Posterior cingulate gyrus (tissue), 11 donors: ENCODE data around the gene DPM3.

Experiments used
- DNase-seq, 10 donors: peaks; one replicate each; pipeline versions ENCODE4 v3.0.0 to v3.0.0-alpha.2; 2020 to 2021; ENCODE audit warnings: mixed read lengths in 3 of 10
- intact Hi-C: fragments of 100-400 bp; cut with DNase I; formaldehyde crosslinking; loops from one replicate; pipeline ENCODE4 v1.15.1; 2023

Gene DPM3

DNA sequence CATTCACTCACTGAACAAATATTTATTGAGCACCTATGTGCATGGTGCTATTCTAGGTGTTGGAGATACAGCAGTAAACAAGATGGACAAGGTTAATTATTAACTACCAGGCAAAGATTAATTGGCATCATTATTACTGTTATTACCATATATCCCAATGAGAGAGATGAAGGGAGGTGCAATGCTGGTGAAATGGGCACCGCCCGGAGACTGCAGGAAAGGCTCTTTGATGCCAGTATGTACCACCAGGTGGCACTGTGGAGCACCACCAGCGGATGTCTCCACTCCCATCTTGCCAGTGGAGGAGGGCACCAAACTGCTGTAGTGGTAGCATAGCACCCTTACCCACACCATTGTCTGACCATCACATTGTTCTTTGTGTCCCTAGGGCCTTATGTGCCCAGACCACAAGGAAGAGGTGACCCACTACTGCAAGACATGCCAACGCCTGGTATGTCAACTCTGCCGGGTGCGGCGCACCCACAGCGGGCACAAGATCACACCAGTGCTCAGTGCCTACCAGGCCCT, 36.3 kb upstream of the DPM3 start:
- DNase-seq: peak; percentile 75 to 98 (median 90)
- intact Hi-C loops: no loop called here

DNA sequence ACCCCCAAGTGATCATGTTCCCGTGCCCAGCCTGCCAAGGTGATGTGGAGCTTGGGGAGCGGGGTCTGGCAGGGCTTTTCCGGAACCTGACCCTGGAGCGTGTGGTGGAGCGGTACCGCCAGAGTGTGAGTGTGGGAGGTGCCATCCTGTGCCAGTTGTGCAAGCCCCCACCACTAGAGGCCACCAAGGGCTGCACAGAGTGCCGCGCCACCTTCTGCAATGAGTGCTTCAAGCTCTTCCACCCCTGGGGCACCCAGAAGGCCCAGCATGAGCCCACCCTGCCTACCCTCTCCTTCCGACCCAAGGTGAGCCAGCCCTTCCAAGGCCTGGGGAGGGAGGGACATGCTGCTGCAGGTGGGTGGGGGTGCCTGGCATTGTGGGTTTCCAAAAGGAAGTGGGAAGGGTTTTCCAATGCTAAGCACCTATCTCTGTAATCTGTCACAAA, 35.6 kb upstream of the DPM3 start:
- DNase-seq: peak in 3 of 10 donors; percentile 78 to 85 (median 78)
- intact Hi-C loops: no loop called here

DNA sequence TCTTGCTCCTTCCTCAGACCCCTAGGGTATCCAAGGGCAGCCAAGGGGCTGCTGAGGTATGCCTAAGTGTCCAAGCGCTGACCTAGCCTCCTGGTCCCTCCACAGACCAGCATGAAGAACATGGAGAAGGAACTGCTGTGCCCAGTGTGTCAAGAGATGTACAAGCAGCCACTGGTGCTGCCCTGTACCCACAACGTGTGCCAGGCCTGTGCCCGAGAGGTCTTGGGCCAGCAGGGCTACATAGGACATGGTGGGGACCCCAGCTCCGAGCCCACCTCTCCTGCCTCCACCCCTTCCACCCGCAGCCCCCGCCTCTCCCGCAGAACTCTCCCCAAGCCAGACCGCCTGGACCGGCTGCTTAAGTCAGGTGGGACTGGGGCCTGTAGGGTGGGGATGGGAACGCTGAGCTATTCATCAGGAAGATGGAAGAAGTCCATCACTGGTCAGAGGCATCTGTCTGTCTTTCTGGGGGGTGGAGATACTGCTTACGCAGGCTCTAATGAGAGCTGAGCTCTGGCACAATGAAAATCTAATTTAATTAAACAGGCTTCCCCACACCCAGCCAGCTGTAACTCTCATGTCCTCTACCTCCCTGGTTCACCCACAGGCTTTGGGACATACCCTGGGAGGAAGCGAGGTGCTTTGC, 35.1 kb upstream of the DPM3 start:
- peak in 2 of 10 donors; percentile 65 to 69 for DNase-seq
- intact Hi-C loops: no loop called here

DNA sequence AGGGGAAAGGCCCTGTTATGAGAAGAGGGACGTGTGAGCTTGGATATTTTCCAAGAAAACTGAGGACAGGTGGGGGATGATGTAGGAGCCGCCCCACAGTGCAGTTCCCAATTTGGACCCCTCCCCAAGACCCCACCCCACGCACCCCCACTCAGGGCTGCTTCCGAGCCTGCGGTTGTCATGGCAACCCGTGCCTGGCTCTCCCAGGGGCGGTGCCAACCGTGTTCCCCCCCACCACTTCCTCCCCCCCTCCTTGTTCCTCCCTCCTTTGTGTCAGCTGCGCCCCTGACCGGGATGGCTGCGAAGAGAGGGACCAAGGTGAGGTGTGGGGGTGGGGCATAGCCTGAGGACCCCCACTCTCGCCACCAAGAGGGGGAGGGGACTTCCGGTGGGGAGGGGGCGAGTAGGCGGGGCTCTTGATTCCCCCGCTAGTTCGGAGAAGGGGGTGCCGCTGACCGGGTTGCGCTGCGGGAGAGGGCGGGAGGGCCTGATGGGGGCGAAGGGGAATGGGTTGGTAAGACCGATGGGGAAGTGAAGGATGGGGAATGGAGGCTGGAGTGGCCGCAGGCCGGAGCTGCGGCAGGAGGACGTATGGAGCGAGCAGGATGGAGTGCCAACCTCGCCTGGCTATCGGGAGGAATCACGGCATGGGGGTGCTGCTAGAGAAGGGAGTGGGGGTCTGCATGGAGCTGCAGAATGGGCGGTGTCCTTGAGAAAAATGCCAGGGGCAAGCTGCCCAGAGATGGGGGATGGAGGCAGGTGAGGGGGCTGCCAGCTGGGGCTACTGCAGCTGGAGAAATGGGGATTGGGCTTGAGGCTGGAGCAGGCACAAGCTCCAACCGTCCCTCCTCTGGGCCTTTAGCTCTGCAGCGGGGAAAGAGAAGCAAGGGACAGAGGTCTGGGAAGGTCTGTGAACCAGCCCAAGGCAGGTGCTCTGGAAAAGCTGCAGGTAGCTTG, 34.3 kb upstream of the DPM3 start:
- DNase-seq: peak in 9 of 10 donors; percentile 23 to 92 (median 56)
- intact Hi-C loops: no loop called here

DNA sequence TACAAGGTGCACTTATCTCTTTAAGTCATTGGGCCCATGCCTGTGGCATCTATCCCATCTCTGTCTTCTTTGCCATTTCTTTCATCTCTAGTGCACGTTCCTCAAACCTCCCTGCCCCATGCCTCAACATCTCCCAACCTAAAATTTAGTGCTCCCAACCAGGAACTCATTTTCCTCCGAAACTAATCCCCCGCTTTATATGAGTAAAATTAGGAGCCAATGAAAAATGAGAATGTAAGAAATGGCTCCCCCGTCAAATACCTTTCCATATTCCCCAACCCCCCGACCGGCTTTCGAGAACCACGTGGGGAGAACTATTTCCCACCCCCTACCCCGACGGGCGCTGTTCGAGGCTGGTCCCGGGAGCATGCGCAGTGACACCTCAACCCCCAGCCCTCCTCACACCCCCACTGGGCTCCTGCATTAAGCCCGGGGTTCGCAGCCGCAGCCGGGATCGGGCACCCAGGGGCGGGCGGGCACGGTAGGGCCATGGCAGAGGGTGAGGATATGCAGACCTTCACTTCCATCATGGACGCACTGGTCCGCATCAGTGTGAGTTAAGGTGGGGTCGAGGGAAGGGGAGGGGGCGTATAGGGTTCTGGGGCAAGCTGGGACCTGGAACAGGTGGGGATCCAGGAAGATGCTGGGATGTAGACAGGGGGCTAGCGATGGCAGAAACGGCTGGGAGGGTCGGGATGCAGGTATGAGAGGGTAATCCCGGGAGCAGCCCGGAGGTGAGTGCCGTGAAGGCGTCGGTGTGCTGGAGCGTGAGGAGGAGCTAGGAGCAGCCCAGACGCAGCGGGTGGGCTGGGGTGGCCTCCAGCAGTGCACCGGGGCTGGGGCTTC, 33.4 kb upstream of the DPM3 start, which contains the start of gene TRIM46:
Gene TRIM46, plus strand, starts transcription at position 372 of the 846 bp plus-strand sequence. Its CDS starts 118 bp downstream, at position 490.
- DNase-seq: peak; percentile 57 to 96 (median 77)
- intact Hi-C loops: no loop called here

DNA sequence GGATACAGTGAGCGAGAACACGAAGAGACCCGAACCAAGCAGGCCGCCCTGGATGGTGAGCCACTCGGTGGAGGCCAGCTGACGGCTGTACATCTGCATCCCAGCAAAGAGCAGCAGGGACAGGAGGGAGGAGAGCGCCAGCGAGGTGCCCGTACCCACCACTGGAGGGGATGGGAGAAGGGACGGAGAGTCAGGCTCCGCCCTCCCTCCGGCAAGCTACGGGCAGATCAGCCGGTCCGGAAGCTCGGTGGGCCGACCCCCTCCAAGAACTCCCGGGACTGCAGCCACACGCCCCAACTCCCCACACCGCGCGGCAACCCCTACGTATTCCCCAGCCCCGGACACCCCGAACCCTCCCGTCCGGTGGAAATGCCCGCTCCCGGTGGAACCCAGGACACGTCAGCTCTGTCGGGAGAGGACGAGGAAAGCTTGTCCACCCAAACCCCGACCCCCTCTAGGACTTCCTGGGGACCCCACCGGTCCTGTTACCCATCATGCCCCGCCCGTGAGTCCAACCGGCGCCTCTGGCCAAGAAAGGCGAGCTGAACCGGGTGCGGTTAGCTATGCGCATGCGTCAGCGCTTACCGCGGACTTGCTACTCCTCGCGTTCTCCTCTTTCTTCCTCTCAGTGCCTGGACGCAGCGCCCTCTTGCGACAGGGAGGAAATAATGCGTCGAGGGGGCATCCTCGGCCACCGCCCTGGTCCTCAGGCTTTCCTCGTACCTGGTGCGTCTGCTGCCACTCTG, 32.6 kb upstream of the DPM3 start, which contains the start of gene KRTCAP2:
Gene KRTCAP2, minus strand, starts transcription at position 573 of the 746 bp plus-strand sequence. Its CDS starts 80 bp downstream, at position 493.
- intact Hi-C loops: no loop called here

DNA sequence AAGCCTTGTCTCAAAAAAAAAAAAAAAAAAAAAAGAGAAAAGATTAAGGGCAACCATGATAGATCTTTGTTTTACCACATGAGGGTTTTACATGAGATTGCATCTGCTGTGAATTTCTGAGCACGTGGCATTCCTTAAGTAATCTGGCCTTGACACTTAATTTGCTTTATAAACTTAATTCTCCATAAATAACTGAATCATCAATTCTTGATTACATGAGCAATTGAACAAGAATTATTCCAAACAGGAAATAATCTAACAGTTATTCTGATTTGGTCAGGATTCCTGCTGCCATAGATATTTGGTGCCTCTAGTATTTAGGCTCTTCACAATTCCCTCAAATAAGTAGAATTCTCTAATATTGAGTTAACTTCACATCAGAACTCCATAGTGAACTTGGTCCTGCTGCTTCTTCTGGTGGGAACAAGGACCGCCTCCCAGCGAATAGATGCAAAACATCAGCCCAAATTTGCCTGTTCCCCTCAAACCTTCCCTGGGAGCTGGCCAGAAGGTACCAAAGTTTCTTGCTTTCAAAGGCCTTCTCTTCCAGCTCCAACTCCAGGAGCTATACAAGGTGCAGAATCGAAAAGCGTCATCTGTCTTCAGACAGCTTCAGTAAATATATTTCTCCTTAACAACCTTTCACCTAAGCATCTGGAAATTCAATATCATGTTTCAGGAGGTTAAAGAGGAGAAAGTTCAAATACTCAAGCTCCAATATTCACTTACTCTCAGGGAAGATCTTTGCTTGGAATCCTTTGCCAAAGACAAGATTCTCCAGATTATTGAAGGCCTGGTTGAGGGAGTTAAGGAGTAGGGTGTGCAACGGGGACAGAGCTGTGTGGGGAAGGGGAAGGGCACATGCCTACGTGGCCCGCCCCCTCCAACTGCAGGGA, 31.8 kb upstream of the DPM3 start:
- intact Hi-C loops: no loop called here
- DNase-seq: no peak

More for the DNA sequence above, 32.6 kb upstream of the DPM3 start, which contains the start of gene KRTCAP2:
- peak; percentile 94 to 99 (median 96) for DNase-seq

DNA sequence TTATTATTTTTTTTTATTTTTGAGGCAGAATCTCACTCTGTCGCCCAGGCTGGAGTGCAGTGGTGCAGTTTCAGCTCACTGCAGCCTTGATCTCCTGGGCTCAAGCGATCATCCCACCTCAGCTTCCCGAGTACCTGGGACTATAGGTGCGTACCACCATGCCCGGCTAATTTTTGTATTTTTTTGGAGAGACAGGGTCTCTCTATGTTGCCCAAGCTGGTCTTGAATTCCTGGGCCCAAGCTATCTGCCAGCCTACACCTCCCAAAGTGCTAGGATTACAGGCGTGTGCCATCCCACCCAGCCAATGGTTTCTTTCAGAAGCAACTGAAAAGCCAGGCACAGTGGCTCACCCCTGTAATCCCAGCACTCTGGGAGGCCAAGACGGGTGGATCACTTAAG, 30.5 kb upstream of the DPM3 start:
- peak in 1 of 10 donors; percentile 10 for DNase-seq
- intact Hi-C loops: no loop called here

DNA sequence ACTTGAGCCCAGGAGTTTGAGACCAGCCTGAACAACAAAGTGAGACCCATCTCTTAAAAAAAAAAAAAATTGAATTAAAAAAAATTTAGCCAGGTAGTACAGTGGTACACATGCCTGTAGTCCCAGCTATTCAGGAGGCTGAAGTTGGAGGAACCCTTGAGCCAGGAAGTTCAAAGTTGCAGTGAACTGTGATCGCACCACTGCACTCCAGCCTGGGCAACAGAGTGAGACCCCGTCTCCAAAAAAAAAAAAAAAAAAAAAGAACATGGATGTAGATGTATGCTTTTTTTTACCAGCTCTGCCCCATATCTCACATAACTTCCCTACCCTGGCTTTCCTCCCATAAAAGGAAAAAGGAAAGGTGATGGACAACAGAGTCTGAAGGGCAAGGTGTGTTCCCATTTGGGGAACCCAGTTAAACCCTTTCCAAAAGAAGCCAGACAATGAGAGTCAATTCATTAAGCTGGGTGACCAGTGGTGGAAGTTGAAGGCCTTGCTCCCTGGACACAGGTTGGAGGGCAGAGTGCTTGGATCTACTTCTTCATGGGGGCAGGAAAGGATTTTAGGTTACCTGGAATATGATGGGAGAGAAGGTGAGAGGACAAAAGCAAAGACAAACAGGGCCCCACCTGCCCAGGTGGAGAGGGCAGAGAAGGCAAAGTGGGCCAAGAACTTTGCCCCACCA, 29.9 kb upstream of the DPM3 start:
- no peak for DNase-seq
- intact Hi-C loops: no loop called here

DNA sequence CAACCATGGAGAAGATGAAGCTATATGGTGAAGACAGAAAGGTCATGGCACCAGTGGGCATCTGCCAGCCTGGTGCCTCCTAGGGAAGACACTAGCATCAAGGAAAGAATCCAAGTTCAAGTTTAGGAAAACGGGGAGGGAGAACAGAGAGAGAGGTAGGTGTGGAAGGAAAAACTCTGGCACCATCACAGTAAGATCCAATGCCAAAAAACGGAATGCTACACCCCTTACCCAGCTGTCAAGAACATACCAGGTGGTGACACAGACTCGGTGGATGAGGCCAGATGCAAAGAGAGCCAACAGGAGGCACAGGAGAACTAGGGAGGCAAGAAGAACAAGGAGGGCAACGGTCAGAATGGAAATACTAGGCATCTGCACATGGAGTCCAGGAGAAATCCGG, 29.2 kb upstream of the DPM3 start:
- intact Hi-C loops: no loop called here
- DNase-seq: no peak

DNA sequence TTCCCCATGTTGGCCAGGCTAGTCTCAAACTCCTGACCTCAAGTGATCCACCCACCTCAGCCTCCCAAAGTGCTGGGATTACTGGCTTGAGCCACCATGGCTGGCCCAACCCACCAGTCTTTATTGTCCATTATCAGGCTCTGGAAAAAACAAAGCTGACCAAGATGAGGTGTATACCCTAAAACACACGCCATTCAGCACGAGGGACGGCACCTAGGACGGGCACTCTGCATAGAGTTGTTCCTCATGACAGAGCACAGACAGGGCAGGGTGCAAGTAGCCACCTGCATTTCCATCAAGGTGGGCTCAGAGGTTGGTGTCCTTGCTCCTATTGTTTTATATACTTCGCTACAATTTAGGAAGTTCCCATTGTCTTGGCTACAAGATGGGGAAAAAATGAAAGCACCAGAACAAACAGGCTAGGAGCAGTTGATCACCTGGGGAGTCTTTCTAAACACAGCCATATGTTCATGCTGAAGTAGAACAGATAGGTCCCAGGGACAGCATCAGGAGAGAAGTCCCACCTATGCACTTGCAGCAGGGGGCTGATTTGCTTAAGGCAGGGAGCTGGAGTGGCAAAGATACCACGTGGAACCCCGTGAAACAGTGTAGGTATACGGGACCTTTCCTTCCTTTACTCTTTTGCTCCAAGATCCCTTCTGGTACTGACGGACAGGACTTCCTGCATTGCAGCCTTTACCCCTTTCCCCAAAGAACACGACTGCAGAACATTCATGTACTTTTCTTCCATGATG, 28.3 kb upstream of the DPM3 start:
- DNase-seq: peak in 1 of 10 donors; percentile 8
- intact Hi-C loops: loop anchor here (1.0 kb wide), 1 partner anchor 77 kb away; no protein-coding TSS in a partner anchor

DNA sequence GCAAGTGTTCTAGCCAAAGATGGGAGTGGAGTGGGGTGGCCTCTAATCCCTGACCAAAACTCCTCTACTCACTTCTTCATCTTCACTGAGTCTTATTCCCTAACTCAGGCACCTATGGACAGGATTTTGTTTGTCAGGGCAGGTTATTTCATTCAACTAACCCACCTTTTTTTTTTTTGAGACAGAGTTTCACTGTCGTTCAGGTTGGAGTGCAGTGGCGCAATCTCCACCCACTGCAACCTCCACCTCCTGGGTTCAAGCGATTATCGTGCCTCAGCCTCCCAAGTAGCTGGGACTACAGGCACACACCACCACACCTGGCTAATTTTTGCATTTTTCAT, 27.7 kb upstream of the DPM3 start:
- DNase-seq: peak in 1 of 10 donors; percentile 20
- intact Hi-C loops: loop anchor here (1.0 kb wide), 1 partner anchor 77 kb away; no protein-coding TSS in a partner anchor

DNA sequence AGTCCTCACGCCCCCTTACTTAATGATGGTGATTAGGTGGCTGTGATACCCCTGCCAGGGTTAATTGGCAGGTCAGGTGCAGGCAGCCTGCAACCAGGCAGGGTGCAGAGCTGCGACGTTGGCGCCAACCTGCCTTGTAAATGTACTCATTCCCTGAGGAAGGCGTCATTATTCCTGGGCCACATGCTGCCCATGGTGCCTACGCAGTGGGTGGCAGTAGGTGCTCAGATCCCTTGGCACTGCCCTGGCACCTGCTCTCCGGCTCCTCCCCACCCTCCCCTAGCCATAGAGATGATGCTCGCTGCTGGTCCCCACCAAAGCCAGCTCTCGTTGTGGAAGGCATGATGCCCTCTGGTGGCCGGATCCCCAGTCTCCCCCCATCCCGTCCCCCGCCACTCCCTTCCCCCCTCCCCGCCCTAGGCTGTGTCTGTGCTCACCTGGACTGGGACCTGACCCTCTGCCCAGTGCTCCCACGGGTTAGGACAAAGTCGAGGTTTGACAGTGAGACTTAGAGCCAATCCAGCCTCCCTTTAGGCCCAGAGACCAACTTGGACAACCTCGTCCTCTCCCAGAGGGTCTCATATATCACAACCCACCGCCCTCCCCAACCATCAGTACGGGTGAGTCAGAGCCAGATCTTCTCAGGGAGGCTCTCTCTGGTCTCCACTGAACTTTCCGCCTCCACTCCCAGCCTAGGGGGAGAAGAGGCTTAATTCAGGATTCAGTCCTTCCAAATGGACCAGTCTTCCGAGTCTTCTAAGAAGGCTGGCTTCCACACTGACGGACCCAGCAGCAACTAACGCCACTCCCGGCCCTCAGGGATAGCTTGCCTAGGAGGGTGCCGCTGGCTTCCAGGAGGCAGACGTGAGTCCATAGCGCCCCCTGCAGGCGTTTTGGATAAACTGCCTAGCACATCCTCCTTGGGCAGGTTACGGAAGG, 27.1 kb upstream of the DPM3 start:
- intact Hi-C loops: loop anchor here (1.0 to 2.0 kb wide), 2 partner anchors 41 to 76 kb away; partner anchors contain the start of gene EFNA1
- DNase-seq: peak; percentile 86 to 99 (median 94)

DNA sequence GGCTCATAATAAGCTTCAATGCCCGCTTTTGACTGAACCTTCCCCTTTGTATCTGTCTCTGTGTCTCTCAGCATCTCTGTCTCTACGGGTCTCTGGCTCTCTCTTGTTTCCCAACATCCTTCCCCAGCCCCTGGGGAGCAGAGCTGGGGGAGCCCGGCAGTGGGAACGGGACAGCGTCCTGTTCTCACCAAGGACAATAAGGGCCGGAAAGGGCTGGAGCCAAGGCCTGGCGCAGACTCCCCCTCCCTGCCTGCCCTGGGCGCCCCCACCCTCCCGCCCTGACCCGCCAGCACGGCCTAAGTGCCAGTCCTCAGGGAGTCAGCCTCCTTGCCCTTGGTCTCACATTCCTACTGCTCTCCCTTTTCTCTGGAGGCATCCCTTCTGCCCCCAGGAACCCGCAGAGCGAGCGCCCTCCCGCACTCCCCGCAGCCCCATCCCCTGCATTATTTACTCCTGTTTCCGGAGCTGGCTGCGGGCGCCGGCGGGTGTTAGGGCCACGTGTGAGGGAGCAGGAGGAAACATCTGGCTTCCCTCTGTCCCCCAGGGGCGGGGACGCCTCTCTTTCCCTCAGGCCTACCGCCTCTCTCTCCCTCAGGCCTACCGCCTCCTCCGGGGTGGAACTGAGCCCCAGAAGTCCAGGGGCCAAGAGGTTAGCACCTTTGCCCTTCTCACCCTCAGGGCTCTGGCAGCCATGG, 26.3 kb upstream of the DPM3 start:
- DNase-seq: peak in 9 of 10 donors; percentile 21 to 92 (median 44)
- intact Hi-C loops: loop anchor here (2.0 kb wide), 1 partner anchor 40 kb away; the partner anchor contains the start of gene EFNA1

DNA sequence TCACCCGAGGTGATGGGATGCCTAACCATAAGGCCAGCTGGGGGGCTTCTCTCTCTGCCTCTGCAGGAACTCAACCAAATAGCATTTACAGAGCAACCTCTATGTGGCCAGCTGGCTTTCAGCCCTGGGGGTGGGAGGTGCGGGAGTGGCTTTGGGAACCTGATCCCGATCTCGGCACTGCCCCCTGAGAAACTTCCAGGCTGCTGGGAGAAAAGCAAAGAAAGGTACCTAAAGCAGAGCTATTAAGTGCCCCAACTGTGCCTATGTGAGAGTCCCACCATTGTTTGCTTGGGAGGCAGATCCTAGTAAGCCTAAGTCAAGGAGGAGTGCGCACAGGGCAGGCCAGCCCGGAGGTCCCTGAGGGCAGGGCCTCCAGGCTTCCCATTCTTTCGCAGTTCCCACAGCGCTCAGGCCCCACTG, 25.7 kb upstream of the DPM3 start:
- DNase-seq: peak in 1 of 10 donors; percentile 45
- intact Hi-C loops: loop anchor here (2.0 kb wide), 1 partner anchor 39 kb away; the partner anchor contains the start of gene EFNA1
